Coronary artery (tissue), 2 donors: ENCODE measurements around the gene FBRSL1.

ENCODE experiments used
- DNase-seq: peaks from one replicate; pipeline ENCODE4 v3.0.0-alpha.2; 2017; ENCODE audit warnings: low spot score
- H3K27ac ChIP-seq, 2 donors: fragments of 200-600 bp; sonication (generic); one replicate each; pipeline ENCODE4 v1.5.1; 2016 to 2019
- H3K4me3 ChIP-seq: fragments of 200-600 bp; sonication (generic); 2 replicates; pipeline ENCODE4 v1.5.1; 2016; ENCODE audit warnings: mild to moderate bottlenecking, moderate library complexity
- CTCF ChIP-seq: fragments of 200-600 bp; sonication (generic); IDR thresholded peaks from one replicate; pipeline ENCODE4 v1.5.1; 2019; ENCODE audit warnings: antibody characterized with exemption

Gene FBRSL1

DNA sequence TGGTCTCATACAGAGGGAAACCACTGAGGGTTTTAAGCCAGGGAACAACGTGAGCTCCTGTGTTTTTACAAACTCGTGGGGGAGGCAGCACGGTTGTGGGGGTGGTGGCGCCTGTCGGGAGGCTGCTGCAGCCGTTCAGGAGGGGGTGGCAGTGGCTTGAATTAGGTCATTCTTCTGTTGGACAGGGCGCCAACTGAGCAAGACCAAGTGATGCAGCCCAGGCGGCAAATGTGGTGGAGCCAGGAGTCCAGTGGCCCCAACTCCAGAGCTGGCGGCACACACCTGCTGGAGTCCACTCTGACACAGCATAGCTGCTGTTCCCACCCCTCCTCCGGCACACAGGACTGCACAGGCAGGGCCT, 27.8 kb downstream of the FBRSL1 start:
- DNase-seq = no peak
- Histone ChIP-seq H3K27ac (no peak overlapping the region), H3K4me3 (no peak overlapping the region)
- no peak for TF ChIP-seq CTCF

DNA sequence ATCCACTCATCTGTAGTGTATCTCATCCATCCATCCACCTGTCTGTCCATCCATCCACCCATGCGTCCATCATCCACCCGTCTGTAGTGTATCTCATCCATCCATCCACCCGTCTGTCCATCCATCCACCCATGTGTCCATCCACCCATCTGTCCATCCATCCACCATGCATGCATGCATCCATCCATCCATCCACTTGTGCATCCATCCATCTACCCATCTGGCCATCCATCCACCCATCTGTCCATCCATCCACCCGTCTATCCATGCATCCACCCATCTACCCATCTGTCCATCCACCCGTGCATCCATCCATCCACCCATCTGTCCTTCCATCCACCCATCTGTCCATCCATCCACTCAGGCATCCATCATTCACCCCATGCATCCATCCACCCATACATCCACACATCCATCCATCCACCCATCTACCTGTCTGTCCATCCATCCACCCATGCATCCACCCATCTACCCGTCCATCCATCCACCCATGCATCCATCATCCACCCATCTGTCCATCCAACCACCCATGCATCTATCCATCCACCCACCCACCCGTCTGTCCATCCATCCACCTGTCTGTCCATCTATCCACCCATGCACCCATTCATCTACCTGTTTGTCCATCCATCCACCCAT, 28.5 kb downstream of the FBRSL1 start:
- no peak for DNase-seq
- Histone ChIP-seq H3K27ac (no peak overlapping the region), H3K4me3 (no peak overlapping the region)
- no peak for TF ChIP-seq CTCF

GRCh38 chr12:132520421-132521199, 30.7 kb downstream of the FBRSL1 start:
- DNase-seq = no peak
- Histone ChIP-seq H3K4me3 (no peak overlapping the region), H3K27ac (no peak overlapping the region)
- TF ChIP-seq CTCF = no peak

DNA sequence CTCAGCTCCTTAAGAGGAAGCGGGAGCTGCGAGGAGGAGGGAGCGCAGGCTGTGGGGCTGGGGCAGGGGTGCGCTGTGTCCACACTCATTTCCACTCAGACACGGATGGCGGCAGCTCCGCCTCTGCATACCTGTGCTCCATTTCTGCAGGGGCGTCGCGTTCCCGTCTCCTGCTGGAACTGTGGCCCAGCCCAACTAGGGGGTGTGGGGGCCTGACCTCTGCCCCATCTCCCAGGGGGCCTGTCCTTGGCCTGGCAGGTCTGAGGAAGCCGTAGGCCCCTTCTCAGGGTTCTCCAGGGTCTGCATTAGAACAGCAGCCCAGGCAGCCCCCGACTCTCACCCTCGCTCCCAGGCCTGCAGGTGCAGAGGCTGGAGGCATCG, 31.2 kb downstream of the FBRSL1 start:
- no peak overlapping the region for H3K27ac ChIP-seq
- no peak for TF ChIP-seq CTCF
- DNase-seq = no peak
- no peak overlapping the region for H3K4me3 ChIP-seq

DNA sequence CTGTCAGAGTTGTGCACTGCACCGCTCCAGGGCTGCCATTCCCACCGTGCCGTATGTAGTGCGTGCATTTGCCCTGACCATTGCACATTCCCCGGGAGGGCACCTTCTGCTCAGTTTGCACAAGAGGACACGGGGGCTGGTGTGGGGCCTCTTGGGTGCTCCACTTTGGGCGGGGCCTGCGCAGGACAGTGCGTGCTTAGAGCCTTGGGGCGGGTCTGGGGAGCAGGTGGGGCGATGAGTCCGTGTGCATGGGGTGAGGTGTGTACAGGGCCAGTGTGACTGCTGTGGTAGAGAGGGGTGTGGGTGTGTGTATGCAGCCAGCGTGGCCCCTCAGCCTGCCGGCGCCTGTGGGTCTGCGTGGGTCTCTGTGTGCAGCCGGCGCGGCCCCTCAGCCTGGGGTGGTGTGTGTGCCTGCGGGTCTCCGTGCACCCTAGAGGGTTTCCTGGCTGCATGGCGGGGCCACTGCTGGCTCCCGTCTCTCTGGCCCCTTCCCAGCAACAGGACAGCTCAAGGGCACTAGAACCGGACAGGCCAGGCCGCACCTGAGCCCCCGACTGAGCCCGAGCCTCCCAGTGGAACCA, 31.9 kb downstream of the FBRSL1 start:
- TF ChIP-seq CTCF = no peak
- H3K27ac ChIP-seq = no peak overlapping the region
- DNase-seq = no peak
- H3K4me3 ChIP-seq = no peak overlapping the region

DNA sequence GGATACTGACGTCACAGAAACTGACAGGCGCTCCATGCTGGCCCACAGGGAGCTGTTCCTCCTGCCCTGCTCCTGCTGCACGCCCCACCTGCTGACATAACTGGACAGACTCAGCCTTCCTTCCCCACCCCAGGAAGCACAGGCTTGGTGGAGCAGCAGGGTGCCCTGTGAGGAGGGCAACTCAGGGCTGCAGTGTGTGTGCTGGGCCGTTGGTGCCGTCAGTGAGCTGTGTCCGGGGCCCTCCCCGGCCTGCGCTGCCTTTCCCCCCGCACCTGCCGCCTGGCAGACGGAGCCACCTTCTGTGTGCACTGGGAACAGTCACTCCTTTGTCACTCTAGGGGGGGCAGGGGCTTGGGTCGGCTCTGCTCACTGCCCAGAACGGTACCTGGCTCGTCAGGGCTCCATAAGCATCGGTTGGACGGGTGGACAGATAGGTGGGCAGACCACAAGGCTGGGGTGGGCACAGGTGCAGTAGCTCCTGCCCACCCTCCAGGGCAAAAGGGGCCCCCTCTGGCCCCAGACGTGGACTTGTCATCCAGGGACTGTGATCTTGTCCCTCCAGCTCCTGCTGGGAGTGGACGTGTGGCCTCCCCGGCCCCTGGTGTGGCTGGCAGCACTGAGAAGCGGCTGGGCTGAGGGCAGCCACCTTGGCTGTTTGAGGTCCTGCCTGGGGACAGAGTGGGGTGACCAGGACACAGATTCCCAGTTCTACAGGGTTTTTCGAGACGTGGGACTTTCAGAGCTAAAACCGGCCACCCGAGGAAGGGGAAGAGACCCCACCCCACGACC, 32.8 kb downstream of the FBRSL1 start:
- no peak for TF ChIP-seq CTCF
- DNase-seq = no peak
- Histone ChIP-seq H3K4me3 (no peak overlapping the region), H3K27ac (no peak overlapping the region)
